Measurements from ENCODE around the gene CSPG5.

- no peak for TF ChIP-seq CTCF (IDR thresholded peaks at IDR 0.05)
- no peak for TF ChIP-seq POLR2A (IDR thresholded peaks at IDR 0.05)
These were observed at the start of gene CSPG5 for GRCh38 chr3:47578691-47579632.

Data from uterus (tissue), 2 donors.